ENCODE measurements around the gene CPXM2. TPM values are rescaled to one million over a fixed set of nuclear protein-coding genes. Genes with fewer than 3 reads are reported as not detected.

CPXM2 gene
- total RNA-seq, 2 experiments from 2014 or later, result not detected

DNA sequence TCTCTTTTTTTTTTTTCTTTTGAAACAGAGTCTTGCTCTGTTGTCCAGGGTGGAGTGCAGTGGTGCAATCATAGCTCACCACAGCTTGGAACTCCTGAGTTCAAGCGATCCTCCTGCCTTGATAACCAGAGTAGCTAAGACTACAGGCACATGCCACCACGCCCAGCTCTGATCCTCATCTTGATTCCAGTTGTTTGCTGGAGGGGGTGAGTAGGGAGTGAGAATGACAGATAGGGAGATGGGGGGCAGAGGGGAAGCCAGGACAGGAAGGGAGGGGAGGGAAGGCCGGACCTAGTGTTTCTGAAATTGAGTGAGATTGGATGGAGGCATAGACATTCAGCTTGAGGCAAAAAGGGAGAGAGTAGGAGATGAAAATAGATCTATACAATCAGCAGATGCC is 25.2 kb upstream of the CPXM2 start:
- BruUV-seq (replicated peaks), result no TSS peak

GRCh38 chr10:123913688-123914268 is 22.2 kb upstream of the CPXM2 start:
- CTCF ChIA-PET (ENCODE audit: unreplicated experiment), result no interaction called here
- BruUV-seq (replicated peaks), result no TSS peak

More for the DNA sequence above, 25.2 kb upstream of the CPXM2 start:
- CTCF ChIA-PET (ENCODE audit: unreplicated experiment), result no interaction called here
- Histone ChIP-seq H3K4me2 (ENCODE audit: low read length) (no peak overlapping the region), H4K20me1 (ENCODE audit: insufficient read depth, low read length) (no peaks in the 10 kb centered on the region), H3K4me3 (ENCODE audit: low read depth, low read length, poor library complexity, severe bottlenecking) (no peak overlapping the region), H3K27ac (ENCODE audit: low read depth, low read length, poor library complexity, severe bottlenecking) (no peak overlapping the region), H2AFZ (ENCODE audit: low read length) (no peak overlapping the region), H3K9me2 (ENCODE audit: insufficient read depth, low read length) (no peaks in the 10 kb centered on the region), H3K9me3 (ENCODE audit: low read length) (peaks cover 7% of the 10 kb centered on the region; the same call in 1 of the 2 replicates), H3K4me1 (ENCODE audit: insufficient read depth, low read length, poor library complexity, severe bottlenecking) (no peaks in the 10 kb centered on the region), H3K36me3 (ENCODE audit: insufficient read depth, low read length) (no peaks in the 10 kb centered on the region), H3K79me2 (ENCODE audit: insufficient read depth, low read depth, low read length) (no peaks in the 10 kb centered on the region)
- POLR2A ChIA-PET, result no interaction called here
- DNase-seq (ENCODE audit: low spot score), result no peak
- TF ChIP-seq CTCF (conservative IDR thresholded peaks at IDR 0.05; ENCODE audit: low read length) (no peak), EZH2phosphoT487 (IDR thresholded peaks at IDR 0.05; ENCODE audit: borderline replicate concordance, low read depth, low read length) (no peak)
- intact Hi-C loops (cut with micrococcal nuclease; ENCODE audit: unreplicated experiment), result no loop called here

More at GRCh38 chr10:123913688-123914268, 22.2 kb upstream of the CPXM2 start:
- TF ChIP-seq EZH2phosphoT487 (IDR thresholded peaks at IDR 0.05; ENCODE audit: borderline replicate concordance, low read depth, low read length) (no peak), CTCF (conservative IDR thresholded peaks at IDR 0.05; ENCODE audit: low read length) (no peak)
- intact Hi-C loops (cut with micrococcal nuclease; ENCODE audit: unreplicated experiment), result no loop called here
- Histone ChIP-seq H2AFZ (ENCODE audit: low read length) (no peak overlapping the region), H3K4me1 (ENCODE audit: insufficient read depth, low read length, poor library complexity, severe bottlenecking) (no peaks in the 10 kb centered on the region), H3K9me3 (ENCODE audit: low read length) (no peaks in the 10 kb centered on the region), H4K20me1 (ENCODE audit: insufficient read depth, low read length) (no peaks in the 10 kb centered on the region), H3K9me2 (ENCODE audit: insufficient read depth, low read length) (no peaks in the 10 kb centered on the region), H3K4me3 (ENCODE audit: low read depth, low read length, poor library complexity, severe bottlenecking) (no peak overlapping the region), H3K27ac (ENCODE audit: low read depth, low read length, poor library complexity, severe bottlenecking) (no peak overlapping the region), H3K4me2 (ENCODE audit: low read length) (no peak overlapping the region), H3K36me3 (ENCODE audit: insufficient read depth, low read length) (no peaks in the 10 kb centered on the region), H3K79me2 (ENCODE audit: insufficient read depth, low read depth, low read length) (no peaks in the 10 kb centered on the region)
- POLR2A ChIA-PET, result interaction anchor here (1.0 kb wide), 1 partner anchor 9 kb away, joined by 4 read pairs; no protein-coding TSS in a partner anchor
- peak; percentile 22 for DNase-seq (ENCODE audit: low spot score)

Measured in OCI-LY7 (cell line).